ENCODE results near the gene CUL4A.

DNA sequence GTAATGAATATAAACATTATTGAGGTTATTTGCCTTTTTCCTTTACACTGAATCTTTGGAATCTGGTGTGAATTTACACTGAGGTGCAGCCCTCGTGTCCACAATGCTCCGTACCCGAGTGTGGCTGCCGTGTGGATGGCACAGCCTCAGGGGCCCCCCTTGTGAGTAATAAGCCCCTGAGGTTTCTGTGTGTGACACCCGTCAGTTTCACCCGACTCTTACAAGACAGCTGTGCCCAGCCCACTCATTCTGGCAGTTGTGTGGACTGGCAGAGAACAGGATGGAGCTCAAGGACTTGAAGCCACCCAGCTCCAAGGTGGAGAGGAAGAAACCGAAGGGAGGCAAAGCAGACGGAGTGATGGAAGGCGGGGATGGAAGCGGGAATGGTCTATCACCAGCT lies 43.1 kb upstream of the CUL4A start:
- TF ChIP-seq, protein P1, sequence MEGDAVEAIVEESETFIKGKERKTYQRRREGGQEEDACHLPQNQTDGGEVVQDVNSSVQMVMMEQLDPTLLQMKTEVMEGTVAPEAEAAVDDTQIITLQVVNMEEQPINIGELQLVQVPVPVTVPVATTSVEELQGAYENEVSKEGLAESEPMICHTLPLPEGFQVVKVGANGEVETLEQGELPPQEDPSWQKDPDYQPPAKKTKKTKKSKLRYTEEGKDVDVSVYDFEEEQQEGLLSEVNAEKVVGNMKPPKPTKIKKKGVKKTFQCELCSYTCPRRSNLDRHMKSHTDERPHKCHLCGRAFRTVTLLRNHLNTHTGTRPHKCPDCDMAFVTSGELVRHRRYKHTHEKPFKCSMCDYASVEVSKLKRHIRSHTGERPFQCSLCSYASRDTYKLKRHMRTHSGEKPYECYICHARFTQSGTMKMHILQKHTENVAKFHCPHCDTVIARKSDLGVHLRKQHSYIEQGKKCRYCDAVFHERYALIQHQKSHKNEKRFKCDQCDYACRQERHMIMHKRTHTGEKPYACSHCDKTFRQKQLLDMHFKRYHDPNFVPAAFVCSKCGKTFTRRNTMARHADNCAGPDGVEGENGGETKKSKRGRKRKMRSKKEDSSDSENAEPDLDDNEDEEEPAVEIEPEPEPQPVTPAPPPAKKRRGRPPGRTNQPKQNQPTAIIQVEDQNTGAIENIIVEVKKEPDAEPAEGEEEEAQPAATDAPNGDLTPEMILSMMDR (IDR thresholded peaks at IDR 0.05; ENCODE audit: insufficient read depth, low read length, poor library complexity, severe bottlenecking): no peak
- no peak for TF ChIP-seq EZH2phosphoT487 (conservative IDR thresholded peaks at IDR 0.05; ENCODE audit: low read length)

Measured in SU-DHL-6 (cell line).